Smooth muscle cell (in vitro differentiated cells): Measurements from ENCODE around the gene CEP57. TPM values are rescaled to one million over a fixed set of nuclear protein-coding genes. Genes with fewer than 3 reads are reported as not detected.

ENCODE experiments used
- DNase-seq: peaks from one replicate; lab custom pipeline; 2025; ENCODE audit not compliant: unreplicated experiment; lab: John Stamatoyannopoulos, UW
- H2AFZ ChIP-seq: fragments of 200-600 bp; sonication (generic); 2 replicates; pipeline ENCODE4 v1.6.0; 2016; ENCODE audit warnings: antibody characterized with exemption, low read depth, mild to moderate bottlenecking
- H3F3A ChIP-seq: fragments of 200-600 bp; sonication (generic); 2 replicates; pipeline ENCODE4 v1.6.0; 2017; ENCODE audit warnings: antibody characterized with exemption, low read depth
- H3K27ac ChIP-seq: fragments of 200-600 bp; sonication (generic); 2 replicates; pipeline ENCODE4 v1.5.1; 2016; ENCODE audit warnings: low read depth, mild to moderate bottlenecking
- H3K27me3 ChIP-seq: fragments of 200-600 bp; sonication (generic); 2 replicates; pipeline ENCODE4 v1.6.1; 2016; ENCODE audit warnings: low read depth, mild to moderate bottlenecking
- H3K36me3 ChIP-seq: fragments of 200-600 bp; sonication (generic); 2 replicates; pipeline ENCODE4 v1.5.1; 2016; ENCODE audit warnings: low read depth
- H3K4me1 ChIP-seq: fragments of 200-600 bp; sonication (generic); 2 replicates; pipeline ENCODE4 v1.5.1; 2016; ENCODE audit warnings: low read depth
- H3K4me2 ChIP-seq: fragments of 200-600 bp; sonication (generic); 2 replicates; pipeline ENCODE4 v1.6.0; 2016; ENCODE audit warnings: mild to moderate bottlenecking
- H3K4me3 ChIP-seq: fragments of 200-600 bp; sonication (generic); 2 replicates; pipeline ENCODE4 v1.5.1; 2016; ENCODE audit warnings: mild to moderate bottlenecking
- H3K79me2 ChIP-seq: fragments of 200-600 bp; sonication (generic); 2 replicates; pipeline ENCODE4 v1.6.0; 2016; ENCODE audit warnings: low read depth, mild to moderate bottlenecking
- H3K9ac ChIP-seq: fragments of 200-600 bp; sonication (generic); 2 replicates; pipeline ENCODE4 v1.6.0; 2016; ENCODE audit warnings: low read depth
- H3K9me3 ChIP-seq: fragments of 200-600 bp; sonication (generic); replicated peaks from 2 replicates; pipeline ENCODE4 v1.5.1; 2016; ENCODE audit warnings: low read depth
- H4K20me1 ChIP-seq: fragments of 200-600 bp; sonication (generic); 2 replicates; pipeline ENCODE4 v1.6.0; 2016; ENCODE audit warnings: low read depth
- CTCF ChIP-seq: fragments of 200-600 bp; sonication (generic); IDR thresholded peaks from 2 replicates; pipeline ENCODE4 v1.5.1; 2017; ENCODE audit warnings: borderline replicate concordance, mild to moderate bottlenecking, antibody characterized with exemption; ENCODE audit not compliant: insufficient read depth, poor library complexity, severe bottlenecking
- WGBS: methylation state at CpG from one replicate; pipeline ENCODE4 v1.1.7; 2016; ENCODE audit warnings: low lambda C conversion rate; 5-methylcytosine and 5-hydroxymethylcytosine counted together
- polyA plus RNA-seq: library from polyadenylated mRNA; unstranded; fragments of >200 nt; fragmentation: Nextera tagmentation; extraction: Ambion mirVana; gene quantifications from 2 replicates; pipeline ENCODE4 v1.2.1, GENCODE V29; 2016
- total RNA-seq: library from RNA; depleted of rRNA; stranded (reverse); fragments of >200 nt; gene quantifications from 2 replicates; pipeline ENCODE4 v1.2.3, GENCODE V29; 2014

Gene CEP57
- total and polyA plus RNA-seq, 2 experiments from 2014 or later = 37.4 to 67.7 TPM

- H3K36me3 ChIP-seq = no peaks in the 10 kb centered on the region
- no peak for DNase-seq
- no peaks in the 10 kb centered on the region for H3F3A ChIP-seq
- no peaks in the 10 kb centered on the region for H3K79me2 ChIP-seq
- no peak for TF ChIP-seq CTCF
- no peaks in the 10 kb centered on the region for H3K9me3 ChIP-seq
- H3K4me1 ChIP-seq = no peaks in the 10 kb centered on the region
- H3K9ac ChIP-seq = no peak overlapping the region
- H2AFZ ChIP-seq = peak overlapping the region; percentile 50
- H3K4me2 ChIP-seq = no peak overlapping the region
- H3K4me3 ChIP-seq = no peak overlapping the region
- no peaks in the 10 kb centered on the region for H4K20me1 ChIP-seq
- H3K27me3 ChIP-seq = no peaks in the 10 kb centered on the region
- no peak overlapping the region for H3K27ac ChIP-seq
- 52% methylated on average over 1 of the region's 1 CpG for WGBS
Measured at GRCh38 chr11:95760941-95761340, 29.4 kb upstream of the CEP57 start.

- no peaks in the 10 kb centered on the region for H3F3A ChIP-seq
- H3K79me2 ChIP-seq = no peaks in the 10 kb centered on the region
- no peak overlapping the region for H3K9ac ChIP-seq
- H3K4me2 ChIP-seq = no peak overlapping the region
- DNase-seq = no peak
- whole genome bisulfite sequencing = 87% methylated on average over 3 of the region's 3 CpGs
- no peak for TF ChIP-seq CTCF
- no peaks in the 10 kb centered on the region for H3K27me3 ChIP-seq
- H2AFZ ChIP-seq = peak overlapping the region; percentile 41
- H4K20me1 ChIP-seq = no peaks in the 10 kb centered on the region
- no peaks in the 10 kb centered on the region for H3K9me3 ChIP-seq
- H3K4me3 ChIP-seq = no peak overlapping the region
- H3K36me3 ChIP-seq = no peaks in the 10 kb centered on the region
- no peaks in the 10 kb centered on the region for H3K4me1 ChIP-seq
- no peak overlapping the region for H3K27ac ChIP-seq
Measured at GRCh38 chr11:95762534-95762933, 27.8 kb upstream of the CEP57 start.

GRCh38 chr11:95764267-95764898, 25.9 kb upstream of the CEP57 start:
- TF ChIP-seq CTCF = peak; percentile 79
- no peak overlapping the region for H3K4me2 ChIP-seq

GRCh38 chr11:95766701-95767100, 23.6 kb upstream of the CEP57 start:
- Histone ChIP-seq H3K27ac (no peak overlapping the region), H3K9ac (no peak overlapping the region), H3K4me1 (no peaks in the 10 kb centered on the region), H3K9me3 (no peaks in the 10 kb centered on the region), H3F3A (peaks cover 8% of the 10 kb centered on the region), H3K4me3 (no peak overlapping the region), H3K36me3 (peaks cover 9% of the 10 kb centered on the region), H3K79me2 (no peaks in the 10 kb centered on the region), H4K20me1 (no peaks in the 10 kb centered on the region), H3K4me2 (no peak overlapping the region), H3K27me3 (no peaks in the 10 kb centered on the region), H2AFZ (no peak overlapping the region)
- no peak for DNase-seq
- 96% methylated on average over 3 of the region's 3 CpGs for WGBS
- TF ChIP-seq CTCF = no peak

More at GRCh38 chr11:95764267-95764898, 25.9 kb upstream of the CEP57 start:
- Histone ChIP-seq H2AFZ (peak overlapping the region; percentile 55), H3K27ac (no peak overlapping the region), H3F3A (peaks cover 7% of the 10 kb centered on the region), H3K4me3 (no peak overlapping the region), H3K36me3 (no peaks in the 10 kb centered on the region), H3K9me3 (no peaks in the 10 kb centered on the region), H3K4me1 (no peaks in the 10 kb centered on the region), H3K27me3 (no peaks in the 10 kb centered on the region), H4K20me1 (no peaks in the 10 kb centered on the region), H3K9ac (no peak overlapping the region), H3K79me2 (no peaks in the 10 kb centered on the region)
- WGBS = 19% methylated on average over 4 of the region's 4 CpGs
- no peak for DNase-seq
